ENCODE results near the gene ZP1. TPM values are rescaled to one million over a fixed set of nuclear protein-coding genes. Genes with fewer than 3 reads are reported as not detected.

The ZP1 gene
- total and polyA plus RNA-seq, 2 of the 8 experiments (the other 6 are each of a cell fraction or from before 2014, with no cell fraction given), result not detected

GRCh38 chr11:60910711-60911380, 43.5 kb downstream of the ZP1 start (continued):
- no peak for TF ChIP-seq E2F6 (IDR thresholded peaks at IDR 0.05)
- TF ChIP-seq CTBP2 (IDR thresholded peaks at IDR 0.05; ENCODE audit: borderline replicate concordance, insufficient read depth, insufficient read length, low read length), result no peak
- no peak for TF ChIP-seq SIRT6 (IDR thresholded peaks at IDR 0.05; ENCODE audit: low read length)
- TF ChIP-seq GTF2F1 (IDR thresholded peaks at IDR 0.05; ENCODE audit: borderline replicate concordance, low read depth, low read length), result no peak
